GM19025 (cell line): Measurements from ENCODE around the gene SVIL.
"Not testable (repeated sequence)": the region's sequence is repeated elsewhere in the genome, so short reads cannot be mapped to it uniquely, and the experiment has no call there.

Experiments used
- ATAC-seq: cut with Tn5 transposase; IDR thresholded peaks from one replicate; pipeline ENCODE4 v1.9.1; 2021; ENCODE audit warnings: mild to moderate bottlenecking, low read depth, moderate library complexity; ENCODE audit not compliant: unreplicated experiment

The SVIL gene

GRCh38 chr10:29606693-29607092, 28.1 kb downstream of the SVIL start:
- ATAC-seq: not testable (repeated sequence)

- ATAC-seq: no peak
Measured at GRCh38 chr10:29604291-29604825, 30.4 kb downstream of the SVIL start.

DNA sequence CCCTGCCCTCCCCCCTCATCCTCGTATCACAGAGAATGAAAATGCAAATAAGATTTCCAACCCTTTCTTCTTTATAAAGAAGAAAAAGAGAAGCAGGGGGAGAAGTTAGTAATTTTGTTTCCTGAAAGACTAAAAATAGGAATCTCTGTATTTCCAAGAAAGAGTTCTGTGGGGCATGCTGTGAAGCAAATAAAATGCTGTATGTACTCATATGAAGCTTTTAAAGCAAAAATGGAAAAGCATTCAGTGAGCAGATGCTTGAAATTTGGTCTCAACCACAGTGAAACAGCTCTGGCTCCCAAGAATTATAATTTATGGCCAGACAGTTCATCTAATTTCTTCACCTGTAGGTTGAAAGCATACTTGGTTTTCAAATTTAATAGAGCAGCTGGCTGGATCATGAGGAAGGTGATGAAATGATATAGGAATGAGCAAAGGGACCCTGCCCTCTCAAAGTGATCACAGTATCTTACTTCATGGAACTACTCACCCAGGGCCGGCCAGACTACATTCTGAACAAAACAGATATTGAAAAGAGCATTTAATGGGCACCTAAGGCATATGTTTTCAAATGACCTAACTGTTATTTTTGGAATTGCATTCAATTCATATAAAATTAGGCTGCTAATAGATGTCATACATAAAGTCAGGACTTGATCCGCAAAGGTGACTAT, 31.4 kb downstream of the SVIL start:
- no peak for ATAC-seq

GRCh38 chr10:29600821-29601220, 34.0 kb downstream of the SVIL start:
- ATAC-seq: no peak

DNA sequence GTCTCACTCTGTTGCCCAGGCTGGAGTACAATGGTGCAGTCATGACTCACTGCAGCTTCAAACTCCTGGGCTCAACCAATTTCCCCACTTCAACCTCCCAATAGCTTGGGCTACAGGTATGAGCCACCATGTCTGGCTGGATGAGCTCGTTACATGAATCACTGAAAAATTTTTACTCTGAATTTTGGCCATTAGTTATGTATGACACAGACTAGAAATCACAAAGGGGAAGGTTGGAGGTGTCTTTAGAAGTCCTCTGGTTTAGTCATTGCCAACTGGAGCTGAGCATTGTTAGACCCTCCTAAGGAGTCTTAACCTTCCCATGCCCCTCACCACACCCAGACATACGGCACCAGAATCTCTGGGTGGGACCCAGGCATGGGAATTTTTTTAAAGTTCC, 34.7 kb downstream of the SVIL start:
- ATAC-seq: no peak

DNA sequence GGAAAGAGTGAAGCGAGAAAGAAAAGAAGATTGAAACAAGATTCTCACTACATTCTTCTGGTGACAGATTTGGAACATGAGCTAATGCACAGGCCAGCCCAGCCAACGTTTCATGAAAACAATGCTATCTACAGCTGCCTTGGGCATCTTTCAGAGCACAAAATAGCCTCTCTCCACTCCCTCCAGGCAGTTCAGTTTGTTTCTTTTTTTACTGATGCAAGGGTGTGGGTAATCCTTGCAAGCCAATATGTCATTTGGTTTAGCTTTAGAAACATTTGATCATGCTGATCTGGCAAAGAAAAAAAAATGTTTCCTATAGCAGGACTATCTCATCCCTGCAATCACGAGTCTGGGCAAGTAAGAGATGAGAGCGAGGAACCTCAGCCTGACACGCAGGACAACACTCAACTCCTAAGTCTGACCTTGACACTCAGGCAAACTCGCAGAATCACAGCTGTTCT, 35.9 kb downstream of the SVIL start:
- no peak for ATAC-seq

- no peak for ATAC-seq
Measured at GRCh38 chr10:29596826-29597225, 37.9 kb downstream of the SVIL start.

DNA sequence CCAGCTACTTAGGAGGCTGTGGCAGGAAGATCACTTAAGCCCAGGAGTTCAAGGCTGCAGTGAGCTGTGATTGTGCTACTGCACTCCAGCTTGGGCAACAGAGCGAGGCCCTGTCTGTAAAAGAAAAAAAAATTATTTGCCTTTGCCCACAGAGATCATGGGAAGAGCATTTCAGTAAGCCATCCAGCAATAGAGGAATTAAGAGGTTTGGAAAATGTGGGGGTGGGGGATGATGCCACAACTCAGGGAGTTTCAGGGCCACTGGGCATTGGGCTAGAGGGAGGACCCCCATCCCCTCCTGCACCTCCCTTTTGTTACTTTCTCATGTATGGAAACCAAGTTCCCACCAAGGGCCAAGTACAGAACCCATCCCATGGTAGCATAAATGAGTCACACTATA, 38.4 kb downstream of the SVIL start:
- ATAC-seq: no peak

- no peak for ATAC-seq
Measured at GRCh38 chr10:29595636-29596225, 39.0 kb downstream of the SVIL start.

DNA sequence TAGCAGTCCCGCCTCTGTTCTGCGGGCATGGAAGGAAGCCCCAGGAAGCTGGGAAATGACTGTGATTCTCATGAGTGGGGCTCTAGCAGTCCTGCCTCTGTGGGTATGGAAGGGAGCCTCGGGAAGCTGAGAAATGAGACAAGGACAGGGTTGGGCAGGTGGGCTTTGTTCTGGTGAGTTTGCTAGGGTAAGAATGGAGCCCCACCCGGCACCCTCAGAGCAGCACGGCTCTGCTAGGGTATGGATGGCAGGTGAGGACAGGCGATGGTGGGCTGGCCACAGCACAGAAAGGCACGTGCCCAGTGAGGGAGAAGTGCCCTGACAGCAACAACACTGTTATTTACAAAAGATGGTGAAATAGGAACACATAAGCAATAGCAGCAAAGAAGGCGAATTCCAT, 39.6 kb downstream of the SVIL start:
- ATAC-seq: no peak

GRCh38 chr10:29591651-29591968, 43.2 kb downstream of the SVIL start:
- ATAC-seq: no peak

- no peak for ATAC-seq
Measured at GRCh38 chr10:29590915-29591650, 43.7 kb downstream of the SVIL start.

DNA sequence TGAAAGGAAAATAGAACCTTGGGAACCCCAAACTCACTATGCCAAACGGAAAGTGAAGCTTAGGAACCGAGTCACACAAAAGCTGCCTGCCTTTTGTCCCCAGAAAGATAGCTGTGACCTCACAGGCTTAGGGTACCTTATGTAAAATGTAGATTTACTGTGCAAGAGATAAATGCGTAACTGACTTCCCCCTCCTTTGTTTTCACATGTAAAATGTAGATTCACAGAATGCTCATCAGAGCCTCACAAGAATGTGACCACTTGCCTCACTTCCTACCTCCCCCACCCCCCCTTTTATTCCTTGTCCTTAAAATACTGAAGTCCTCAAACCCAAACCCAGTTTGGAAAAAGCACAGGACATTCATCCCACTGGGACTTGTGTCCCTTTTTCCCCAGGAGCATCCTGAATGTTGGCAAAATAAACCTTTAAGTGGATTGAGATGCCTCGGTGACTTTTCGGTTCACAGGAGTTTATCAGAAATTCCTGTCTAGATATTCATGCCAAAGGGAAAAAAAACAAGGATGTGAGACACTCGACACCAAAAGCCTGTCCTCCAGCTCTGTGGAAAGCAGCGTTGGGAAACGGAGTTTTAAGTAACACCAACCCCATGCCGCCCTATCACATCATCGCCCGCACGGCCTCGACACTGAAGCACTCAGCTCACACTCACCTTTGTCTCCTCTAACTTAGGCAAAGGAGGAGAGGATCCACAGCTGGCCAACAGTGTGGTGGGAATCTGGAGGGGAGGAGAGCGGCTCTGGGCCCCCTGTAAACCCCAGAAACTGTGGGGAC, 45.9 kb downstream of the SVIL start:
- ATAC-seq: no peak

DNA sequence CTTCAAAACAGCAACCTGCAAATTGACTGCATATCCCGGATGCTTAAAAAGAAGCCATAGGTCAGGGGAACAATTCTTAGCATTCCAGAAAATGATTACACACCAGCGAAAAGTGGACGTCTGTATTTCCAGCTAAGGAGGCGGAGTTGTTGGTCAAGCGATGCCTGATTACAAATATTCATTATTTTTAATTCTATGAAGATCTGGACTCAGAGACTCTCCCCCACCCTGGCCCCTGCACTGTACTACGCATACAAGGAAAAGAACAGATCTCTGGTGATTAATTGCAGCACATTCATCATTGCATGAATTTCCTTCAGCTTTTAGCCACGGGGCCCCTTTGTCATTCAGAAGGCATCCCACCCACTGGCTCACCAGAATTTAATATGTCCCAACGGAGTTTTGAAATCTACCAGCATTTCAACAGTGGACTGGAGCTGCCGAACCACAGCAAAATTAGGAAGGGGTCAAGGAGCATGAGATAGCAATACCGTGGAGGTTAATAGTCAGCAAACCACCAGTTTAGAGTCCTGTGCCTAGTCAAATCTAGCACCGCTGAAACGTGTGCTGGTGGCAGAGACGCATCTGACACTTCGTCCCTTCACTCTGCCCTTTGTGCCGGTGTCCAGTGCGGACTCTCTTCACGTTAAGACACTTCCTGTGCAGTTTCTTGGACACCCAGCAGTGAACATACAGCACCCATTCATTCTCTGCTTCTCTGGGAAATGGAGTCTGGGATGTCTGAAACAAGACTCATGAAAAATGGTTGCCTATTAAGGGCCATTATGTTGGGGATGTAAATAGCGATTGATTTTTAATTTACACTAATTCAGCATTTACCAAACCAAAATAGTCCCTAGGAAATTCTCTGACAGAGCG, 46.8 kb downstream of the SVIL start:
- not testable (repeated sequence) for ATAC-seq

DNA sequence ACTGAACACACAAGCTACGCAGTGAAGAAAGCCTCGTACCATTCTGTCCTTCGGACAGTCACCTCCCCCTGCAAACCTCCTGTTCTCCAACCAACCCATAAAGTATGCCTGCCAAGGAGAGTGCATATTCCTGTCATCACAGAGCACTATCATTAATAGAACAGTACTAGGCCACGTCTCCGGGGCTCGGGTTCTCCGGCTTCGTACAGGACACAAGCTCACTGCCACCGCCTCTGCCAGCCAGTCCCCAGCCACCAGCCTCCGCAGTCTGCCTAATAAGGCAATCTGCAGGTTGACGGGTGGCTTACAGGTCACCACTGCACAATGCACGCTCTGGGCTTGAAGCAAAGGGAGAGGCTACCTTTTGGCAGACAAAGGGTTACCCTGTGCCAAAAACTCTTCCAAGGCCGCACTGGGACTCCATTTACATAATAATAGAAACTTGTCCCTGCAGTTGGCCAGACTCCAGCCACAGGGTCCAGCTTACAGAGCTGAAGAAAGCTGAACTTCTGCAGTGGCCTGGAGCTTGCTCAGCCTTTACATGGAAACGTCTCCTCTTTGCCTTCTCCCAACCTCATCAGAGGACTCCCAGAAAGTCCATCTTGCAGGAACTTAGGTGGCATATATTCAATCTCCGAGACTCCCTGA, 47.5 kb downstream of the SVIL start:
- ATAC-seq: not testable (repeated sequence)

- no peak for ATAC-seq
Measured at GRCh38 chr10:29586509-29586908, 48.3 kb downstream of the SVIL start.

GRCh38 chr10:29585488-29585976, 49.2 kb downstream of the SVIL start:
- ATAC-seq: no peak

- no peak for ATAC-seq
Measured at GRCh38 chr10:29584436-29584835, 50.3 kb downstream of the SVIL start.

- ATAC-seq: no peak
Measured at GRCh38 chr10:29583674-29584073, 51.1 kb downstream of the SVIL start.
